GM19455 (cell line): ENCODE data around the gene FARP1.

ENCODE experiments used
- ATAC-seq: cut with Tn5 transposase; IDR thresholded peaks from one replicate; pipeline ENCODE4 v1.9.1; 2021; ENCODE audit not compliant: unreplicated experiment

Gene FARP1

GRCh38 chr13:98142380-98143156 lies at the start of gene FARP1:
FARP1 (plus strand) TSS chr13:98143094; CDS start chr13:98213243, 70,149 bp downstream.
- peak; percentile 72 for ATAC-seq

- no peak for ATAC-seq
Measured at GRCh38 chr13:98094678-98095266, 48.1 kb upstream of the FARP1 start.

- ATAC-seq, result no peak
Measured at GRCh38 chr13:98096059-98096458, 46.8 kb upstream of the FARP1 start.

- ATAC-seq, result no peak
Measured at GRCh38 chr13:98097749-98098148, 45.1 kb upstream of the FARP1 start.

- no peak for ATAC-seq
Measured at GRCh38 chr13:98098516-98098915, 44.4 kb upstream of the FARP1 start.

GRCh38 chr13:98099627-98100026 lies 43.3 kb upstream of the FARP1 start:
- ATAC-seq, result no peak

- no peak for ATAC-seq
Measured at GRCh38 chr13:98100481-98100880, 42.4 kb upstream of the FARP1 start.

- no peak for ATAC-seq
Measured at GRCh38 chr13:98103531-98103930, 39.4 kb upstream of the FARP1 start.

- no peak for ATAC-seq
Measured at GRCh38 chr13:98103942-98104880, 38.7 kb upstream of the FARP1 start.

GRCh38 chr13:98105929-98106336 lies 37.0 kb upstream of the FARP1 start:
- ATAC-seq, result no peak

GRCh38 chr13:98108341-98108740 lies 34.6 kb upstream of the FARP1 start:
- ATAC-seq, result no peak

GRCh38 chr13:98109226-98109853 lies 33.6 kb upstream of the FARP1 start:
- no peak for ATAC-seq

- no peak for ATAC-seq
Measured at GRCh38 chr13:98110749-98111148, 32.1 kb upstream of the FARP1 start.

GRCh38 chr13:98111168-98112098 lies 31.5 kb upstream of the FARP1 start:
- no peak for ATAC-seq

GRCh38 chr13:98112456-98112855 lies 30.4 kb upstream of the FARP1 start:
- ATAC-seq, result no peak

- ATAC-seq, result no peak
Measured at GRCh38 chr13:98118865-98119264, 24.0 kb upstream of the FARP1 start.

- ATAC-seq, result no peak
Measured at GRCh38 chr13:98123176-98123575, 19.7 kb upstream of the FARP1 start.

GRCh38 chr13:98129059-98129746 lies 13.7 kb upstream of the FARP1 start:
- no peak for ATAC-seq

GRCh38 chr13:98133946-98134345 lies 8.9 kb upstream of the FARP1 start:
- ATAC-seq, result no peak
